NCI-H2196 treated with DMSO at 0.1 percent for 48 hours (cell line): ENCODE results near the gene TRAPPC1.

Source experiments
- DNase-seq: peaks from one replicate; lab custom pipeline; 2025; ENCODE audit not compliant: unreplicated experiment; lab: John Stamatoyannopoulos, UW

Gene TRAPPC1

DNA sequence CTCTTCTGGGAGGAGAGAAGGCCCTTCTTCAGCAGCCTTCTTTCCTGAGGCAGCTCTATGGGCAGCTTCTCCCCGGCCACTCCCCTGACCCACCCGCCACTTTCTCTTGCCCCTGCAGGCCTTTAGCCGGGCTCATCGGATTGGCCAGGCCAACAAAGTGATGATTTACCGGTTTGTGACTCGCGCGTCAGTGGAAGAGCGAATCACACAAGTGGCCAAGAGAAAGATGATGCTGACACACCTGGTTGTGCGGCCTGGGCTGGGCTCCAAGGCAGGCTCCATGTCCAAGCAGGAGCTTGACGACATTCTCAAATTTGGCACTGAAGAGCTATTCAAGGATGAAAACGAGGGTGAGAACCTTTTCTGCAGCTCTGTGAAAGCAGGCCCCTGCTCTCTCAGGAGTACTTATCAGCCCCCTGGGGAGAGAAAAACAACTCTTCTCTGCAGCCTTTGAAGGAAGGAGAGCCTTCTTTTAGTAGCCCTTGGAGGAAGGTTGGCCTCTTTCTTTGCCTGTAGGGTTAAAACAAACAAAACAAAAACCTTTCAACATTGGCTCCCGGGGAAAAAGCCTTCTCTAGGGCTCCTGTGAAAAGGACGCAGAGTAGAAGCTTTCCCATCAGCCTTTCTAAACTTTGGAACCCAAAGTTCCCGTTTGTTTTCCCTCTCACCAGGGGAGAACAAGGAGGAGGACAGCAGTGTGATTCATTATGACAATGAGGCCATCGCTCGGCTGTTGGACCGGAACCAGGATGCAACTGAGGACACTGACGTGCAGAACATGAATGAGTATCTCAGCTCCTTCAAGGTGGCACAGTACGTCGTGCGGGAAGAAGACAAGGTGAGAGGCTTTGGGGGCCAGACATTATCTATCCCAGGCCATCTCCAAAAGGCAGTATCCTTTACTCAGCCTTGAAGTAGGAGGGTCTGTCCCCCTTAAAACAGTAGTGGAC is 28.3 kb downstream of the TRAPPC1 start:
- no peak for DNase-seq

GRCh38 chr17:7897773-7898172 is 34.0 kb downstream of the TRAPPC1 start:
- DNase-seq, result no peak

GRCh38 chr17:7897090-7897489 is 34.7 kb downstream of the TRAPPC1 start:
- DNase-seq, result no peak

DNA sequence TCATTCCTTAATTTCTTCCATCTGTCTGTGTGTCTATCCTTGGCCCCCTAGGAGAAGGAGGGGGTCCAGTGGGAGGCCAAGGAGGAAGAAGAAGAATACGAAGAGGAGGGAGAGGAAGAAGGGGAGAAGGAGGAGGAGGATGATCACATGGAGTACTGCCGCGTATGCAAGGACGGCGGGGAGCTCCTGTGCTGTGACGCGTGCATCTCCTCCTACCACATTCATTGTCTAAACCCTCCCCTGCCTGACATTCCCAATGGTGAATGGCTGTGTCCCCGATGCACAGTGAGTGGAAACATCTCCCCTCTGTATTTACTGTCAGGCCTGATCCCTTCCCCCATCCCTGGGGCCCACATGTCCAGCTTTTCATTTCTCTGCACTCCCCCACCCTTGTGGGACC is 36.9 kb downstream of the TRAPPC1 start:
- no peak for DNase-seq

GRCh38 chr17:7894226-7894625 is 37.5 kb downstream of the TRAPPC1 start:
- DNase-seq, result no peak

GRCh38 chr17:7893187-7893880 is 38.4 kb downstream of the TRAPPC1 start:
- DNase-seq, result no peak

DNA sequence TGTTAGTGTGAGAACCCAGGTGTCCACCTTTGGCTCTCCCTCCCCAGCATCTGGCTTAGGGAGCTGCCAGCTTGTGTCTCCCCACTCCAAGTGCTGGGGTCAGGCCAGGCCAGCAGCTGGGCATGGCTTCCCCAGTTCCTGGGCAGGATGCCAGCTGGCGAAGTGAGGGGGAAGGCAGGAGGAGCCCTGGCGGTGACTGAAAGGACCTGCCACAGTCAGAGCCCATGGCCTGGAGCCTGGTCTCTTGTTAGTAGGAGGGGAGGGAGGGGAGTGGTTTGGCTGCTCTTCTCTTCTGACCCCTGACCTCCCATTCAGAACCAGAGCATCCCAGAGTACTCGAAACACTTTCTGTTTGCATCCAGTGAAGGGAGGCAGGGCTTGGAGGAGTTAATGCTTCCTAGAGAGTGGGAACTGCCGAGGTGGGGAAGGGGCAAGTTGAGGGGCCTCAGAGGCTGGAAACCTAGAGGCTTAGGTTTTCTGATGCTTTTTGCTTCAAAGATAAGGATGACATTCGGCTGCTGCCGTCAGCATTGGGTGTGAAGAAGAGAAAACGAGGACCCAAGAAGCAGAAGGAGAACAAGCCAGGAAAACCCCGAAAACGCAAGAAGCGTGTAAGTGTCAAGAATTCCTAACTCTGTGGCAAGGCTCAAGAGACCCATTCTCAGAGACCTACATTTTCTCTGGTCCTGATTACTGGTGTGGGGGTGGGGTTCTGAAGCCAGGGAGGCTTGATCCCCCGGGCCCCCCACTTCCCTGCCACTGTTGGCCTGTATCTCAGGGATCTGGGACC is 42.4 kb downstream of the TRAPPC1 start:
- DNase-seq, result peak; percentile 79

DNA sequence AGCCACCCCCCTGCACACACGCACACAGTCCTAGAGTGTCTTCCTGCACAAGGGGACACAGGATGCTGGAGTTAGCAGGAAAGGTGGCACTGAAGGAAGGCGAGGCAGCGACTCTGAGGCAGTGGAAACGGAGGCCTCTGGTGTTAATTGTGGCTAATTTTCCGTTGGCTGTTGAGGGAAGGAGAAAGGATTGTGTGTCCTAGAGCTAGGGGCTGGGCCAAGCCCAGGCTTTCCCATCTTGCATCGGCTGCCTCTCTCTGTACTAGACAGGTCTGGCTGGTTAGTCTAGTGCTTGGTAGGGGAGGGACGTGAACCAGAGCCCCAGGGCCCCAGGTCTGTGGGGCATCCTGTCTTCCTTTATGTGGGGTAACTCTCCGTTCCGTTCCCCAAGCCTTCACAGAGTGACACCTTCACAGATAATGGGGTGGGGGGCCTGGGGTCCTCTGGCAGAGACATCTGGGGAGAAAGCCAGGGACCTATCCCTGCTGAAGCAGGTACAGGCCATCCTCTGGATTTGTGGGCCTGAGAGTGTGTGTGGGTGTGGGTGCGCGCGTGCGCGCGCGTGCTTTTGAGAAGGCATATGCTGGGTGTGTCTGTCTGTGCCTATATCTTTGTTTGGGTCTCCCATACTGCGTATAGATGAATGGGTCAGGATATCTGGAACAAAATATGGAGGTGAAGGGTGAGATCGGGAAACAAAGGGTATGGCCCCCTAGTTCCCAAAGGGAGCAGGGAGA is 43.4 kb downstream of the TRAPPC1 start, which contains the start of gene CHD3:
Gene CHD3, plus strand, starts transcription at position 606 of the 737 bp plus-strand sequence. CDS start 212 bp downstream, outside the sequence.
- DNase-seq, result no peak

- peak; percentile 73 for DNase-seq
These were observed 44.1 kb downstream of the TRAPPC1 start for GRCh38 chr17:7887482-7888183.

GRCh38 chr17:7887038-7887481 is 44.7 kb downstream of the TRAPPC1 start:
- DNase-seq, result peak; percentile 68

DNA sequence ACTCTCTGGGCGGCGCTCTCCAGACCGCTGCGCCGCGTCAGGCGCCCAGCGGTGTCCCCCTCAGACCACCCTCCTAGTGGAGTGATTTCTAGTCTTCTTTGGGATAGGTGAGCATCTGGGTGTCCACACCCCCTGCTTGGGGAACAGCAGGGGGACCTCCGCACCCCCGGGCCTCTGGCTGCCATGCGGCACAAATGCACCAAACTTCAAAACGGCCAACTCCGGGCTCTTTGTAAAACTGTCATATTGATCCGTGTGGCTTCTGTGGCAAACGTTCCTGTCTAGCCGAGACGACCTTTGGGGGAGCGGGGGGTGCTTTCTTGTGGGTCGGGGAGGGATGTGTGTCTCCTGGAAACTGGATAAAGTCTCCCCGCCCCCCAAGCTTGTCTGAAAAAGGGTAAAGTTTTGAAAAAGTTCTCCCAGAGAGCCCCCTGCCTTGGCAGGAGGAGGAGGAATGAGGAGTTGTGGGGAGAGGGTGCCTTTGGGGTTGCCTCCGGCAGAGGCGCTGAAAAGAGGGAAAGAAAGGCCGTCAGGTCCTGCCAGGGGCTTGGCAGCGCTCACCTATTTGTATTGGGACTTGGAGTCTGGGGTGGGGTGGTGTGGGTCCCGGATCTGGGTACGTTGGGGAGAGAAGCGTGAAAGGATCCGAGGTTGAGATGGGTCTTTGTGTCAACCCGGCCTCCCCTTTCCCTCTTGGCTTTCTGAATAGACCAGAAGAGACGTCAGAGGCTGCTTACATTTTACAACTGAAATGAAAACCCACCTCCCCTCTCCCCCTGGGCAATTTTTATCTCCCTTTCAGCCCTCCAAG is 45.3 kb downstream of the TRAPPC1 start:
- DNase-seq, result no peak

GRCh38 chr17:7885367-7886226 is 46.1 kb downstream of the TRAPPC1 start:
- no peak for DNase-seq

DNA sequence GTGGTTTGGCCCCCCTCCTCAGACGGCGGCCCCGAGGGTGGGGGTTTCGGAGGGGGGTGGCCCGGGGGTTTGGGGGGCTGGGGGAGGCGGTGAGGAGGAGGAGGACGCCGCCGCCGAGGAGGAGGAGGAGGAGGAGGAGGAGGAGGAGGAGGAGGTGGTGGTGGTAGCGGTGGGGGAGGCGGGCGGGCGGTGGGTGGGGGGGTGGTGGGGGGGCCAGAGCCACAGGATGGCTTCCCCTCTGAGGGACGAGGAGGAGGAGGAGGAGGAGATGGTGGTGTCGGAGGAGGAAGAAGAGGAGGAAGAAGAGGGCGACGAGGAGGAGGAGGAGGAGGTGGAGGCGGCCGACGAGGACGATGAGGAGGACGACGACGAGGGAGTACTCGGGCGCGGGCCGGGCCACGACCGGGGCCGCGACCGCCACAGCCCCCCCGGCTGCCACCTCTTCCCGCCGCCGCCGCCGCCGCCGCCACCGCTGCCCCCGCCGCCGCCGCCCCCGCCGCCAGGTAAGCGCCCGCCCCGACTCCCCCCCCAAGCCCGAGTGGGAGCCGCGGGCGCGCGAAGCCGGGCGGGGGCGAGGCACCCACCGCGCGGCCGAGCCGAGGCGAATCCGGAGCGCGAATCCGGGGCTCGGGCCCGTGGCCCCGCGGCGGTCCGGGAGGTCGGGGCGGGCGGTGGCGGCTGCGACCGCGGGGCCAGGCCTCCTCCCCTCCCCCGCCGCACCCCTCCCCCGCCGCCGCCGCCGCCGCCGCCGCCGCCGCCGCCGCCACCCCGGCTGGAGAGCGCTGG is 47.0 kb downstream of the TRAPPC1 start:
- no peak for DNase-seq

GRCh38 chr17:7883781-7884386 is 47.9 kb downstream of the TRAPPC1 start:
- no peak for DNase-seq

DNA sequence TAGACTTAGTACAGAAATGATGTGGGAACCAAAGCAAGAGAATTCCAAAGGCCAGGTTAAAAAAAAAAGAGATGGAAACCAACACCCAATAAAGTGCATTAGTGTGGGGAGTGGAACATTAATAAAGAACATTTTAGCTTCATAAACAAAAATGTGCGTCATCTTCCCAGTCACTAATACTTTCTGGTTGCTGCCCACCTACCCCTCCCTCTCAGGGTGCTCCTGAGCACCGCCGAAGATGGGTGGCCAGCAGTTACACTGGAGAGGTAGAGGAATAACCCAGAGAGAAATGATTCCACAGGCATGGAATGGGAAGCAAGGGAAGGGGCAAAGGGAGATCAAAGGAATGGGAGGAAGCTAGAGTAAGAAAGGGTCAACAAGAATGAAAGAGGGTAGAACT is 49.1 kb downstream of the TRAPPC1 start:
- no peak for DNase-seq

- peak; percentile 20 for DNase-seq
These were observed 49.7 kb downstream of the TRAPPC1 start for GRCh38 chr17:7882068-7882467.
